ENCODE results near the gene DNM3.

DNA sequence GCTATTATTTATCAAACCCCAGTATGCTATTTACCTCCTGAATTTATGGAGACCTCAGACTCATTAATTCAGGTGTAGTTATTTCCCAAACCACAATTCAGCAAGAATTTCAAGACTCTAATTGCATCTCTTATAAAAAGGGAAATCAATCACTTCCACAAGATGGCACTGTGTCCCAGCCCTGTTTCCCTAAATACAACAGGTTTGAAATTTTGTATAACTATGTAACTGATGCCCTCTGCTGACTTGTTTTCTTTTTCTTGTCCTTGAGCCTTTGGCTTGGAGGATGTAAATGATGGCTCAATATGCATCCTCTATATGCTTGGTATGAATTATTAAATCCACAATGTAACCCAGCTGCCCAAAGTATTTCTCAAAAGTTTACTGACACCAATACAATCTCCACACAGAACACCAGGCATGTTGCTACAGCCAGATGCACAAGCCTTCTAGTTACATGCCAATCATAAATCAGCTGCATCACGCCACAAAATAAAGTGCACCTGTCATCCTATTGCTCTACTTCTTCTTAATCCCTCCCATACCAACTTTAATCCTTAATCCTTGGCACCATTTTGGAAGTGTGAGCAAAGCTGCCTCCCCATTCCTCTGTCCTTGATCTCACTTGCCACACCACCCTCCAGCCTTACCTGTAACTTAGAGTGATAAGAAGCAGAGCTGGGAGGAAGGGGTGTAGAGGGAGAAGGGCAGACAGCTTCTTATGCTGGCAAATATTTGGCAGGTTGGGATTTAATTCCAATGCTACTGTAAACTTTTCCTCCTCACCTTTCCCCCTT, 588.2 kb downstream of the DNM3 start:
- TF ChIP-seq, protein P1, sequence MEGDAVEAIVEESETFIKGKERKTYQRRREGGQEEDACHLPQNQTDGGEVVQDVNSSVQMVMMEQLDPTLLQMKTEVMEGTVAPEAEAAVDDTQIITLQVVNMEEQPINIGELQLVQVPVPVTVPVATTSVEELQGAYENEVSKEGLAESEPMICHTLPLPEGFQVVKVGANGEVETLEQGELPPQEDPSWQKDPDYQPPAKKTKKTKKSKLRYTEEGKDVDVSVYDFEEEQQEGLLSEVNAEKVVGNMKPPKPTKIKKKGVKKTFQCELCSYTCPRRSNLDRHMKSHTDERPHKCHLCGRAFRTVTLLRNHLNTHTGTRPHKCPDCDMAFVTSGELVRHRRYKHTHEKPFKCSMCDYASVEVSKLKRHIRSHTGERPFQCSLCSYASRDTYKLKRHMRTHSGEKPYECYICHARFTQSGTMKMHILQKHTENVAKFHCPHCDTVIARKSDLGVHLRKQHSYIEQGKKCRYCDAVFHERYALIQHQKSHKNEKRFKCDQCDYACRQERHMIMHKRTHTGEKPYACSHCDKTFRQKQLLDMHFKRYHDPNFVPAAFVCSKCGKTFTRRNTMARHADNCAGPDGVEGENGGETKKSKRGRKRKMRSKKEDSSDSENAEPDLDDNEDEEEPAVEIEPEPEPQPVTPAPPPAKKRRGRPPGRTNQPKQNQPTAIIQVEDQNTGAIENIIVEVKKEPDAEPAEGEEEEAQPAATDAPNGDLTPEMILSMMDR (conservative IDR thresholded peaks at IDR 0.05; ENCODE audit: low read depth in 2 of 2), result peak; percentile 89 to 93
- TF ChIP-seq POLR2AphosphoS5 (IDR thresholded peaks at IDR 0.05; ENCODE audit: low read depth) (no peak), EZH2phosphoT487 (IDR thresholded peaks at IDR 0.05; ENCODE audit: unreplicated experiment) (no peak), EZH2 (IDR thresholded peaks at IDR 0.05; ENCODE audit: low read depth, unreplicated experiment) (no peak), CREB1 (CRISPR knock-in tag; IDR thresholded peaks at IDR 0.05; ENCODE audit: low read depth) (no peak), STAT1 (IDR thresholded peaks at IDR 0.05; ENCODE audit: unreplicated experiment) (no peak), ZNF331 (CRISPR knock-in tag; IDR thresholded peaks at IDR 0.05; ENCODE audit: low read depth) (no peak), NANOG (IDR thresholded peaks at IDR 0.05; ENCODE audit: borderline replicate concordance) (no peak)
- TF ChIP-seq, protein P2, sequence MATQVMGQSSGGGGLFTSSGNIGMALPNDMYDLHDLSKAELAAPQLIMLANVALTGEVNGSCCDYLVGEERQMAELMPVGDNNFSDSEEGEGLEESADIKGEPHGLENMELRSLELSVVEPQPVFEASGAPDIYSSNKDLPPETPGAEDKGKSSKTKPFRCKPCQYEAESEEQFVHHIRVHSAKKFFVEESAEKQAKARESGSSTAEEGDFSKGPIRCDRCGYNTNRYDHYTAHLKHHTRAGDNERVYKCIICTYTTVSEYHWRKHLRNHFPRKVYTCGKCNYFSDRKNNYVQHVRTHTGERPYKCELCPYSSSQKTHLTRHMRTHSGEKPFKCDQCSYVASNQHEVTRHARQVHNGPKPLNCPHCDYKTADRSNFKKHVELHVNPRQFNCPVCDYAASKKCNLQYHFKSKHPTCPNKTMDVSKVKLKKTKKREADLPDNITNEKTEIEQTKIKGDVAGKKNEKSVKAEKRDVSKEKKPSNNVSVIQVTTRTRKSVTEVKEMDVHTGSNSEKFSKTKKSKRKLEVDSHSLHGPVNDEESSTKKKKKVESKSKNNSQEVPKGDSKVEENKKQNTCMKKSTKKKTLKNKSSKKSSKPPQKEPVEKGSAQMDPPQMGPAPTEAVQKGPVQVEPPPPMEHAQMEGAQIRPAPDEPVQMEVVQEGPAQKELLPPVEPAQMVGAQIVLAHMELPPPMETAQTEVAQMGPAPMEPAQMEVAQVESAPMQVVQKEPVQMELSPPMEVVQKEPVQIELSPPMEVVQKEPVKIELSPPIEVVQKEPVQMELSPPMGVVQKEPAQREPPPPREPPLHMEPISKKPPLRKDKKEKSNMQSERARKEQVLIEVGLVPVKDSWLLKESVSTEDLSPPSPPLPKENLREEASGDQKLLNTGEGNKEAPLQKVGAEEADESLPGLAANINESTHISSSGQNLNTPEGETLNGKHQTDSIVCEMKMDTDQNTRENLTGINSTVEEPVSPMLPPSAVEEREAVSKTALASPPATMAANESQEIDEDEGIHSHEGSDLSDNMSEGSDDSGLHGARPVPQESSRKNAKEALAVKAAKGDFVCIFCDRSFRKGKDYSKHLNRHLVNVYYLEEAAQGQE (IDR thresholded peaks at IDR 0.05; ENCODE audit: unreplicated experiment), result no peak
